OCI-LY7 (cell line): Measurements from ENCODE around the gene PARD3. TPM values are rescaled to one million over a fixed set of nuclear protein-coding genes. Genes with fewer than 3 reads are reported as not detected.

ENCODE experiments used
- BruUV-seq: library from RNA; stranded (reverse); fragments of 400-500 nt; replicated peaks from 2 replicates; lab custom pipeline; 2021; lab: Mats Ljungman, UMichigan
- CTCF ChIA-PET: fragments of 300-600 bp; sonication (Branson Sonifier 250); formaldehyde crosslinking; loops from one replicate; lab custom pipeline; 2022; ENCODE audit warnings: antibody characterized with exemption; ENCODE audit not compliant: unreplicated experiment; lab: Charles Lee
- POLR2A ChIA-PET: fragments of 300-600 bp; sonication (Branson Sonifier 250); formaldehyde crosslinking; loops from one replicate; lab custom pipeline; 2022; ENCODE audit warnings: antibody characterized with exemption; lab: Charles Lee
- DNase-seq: peaks from one replicate; pipeline ENCODE4 v3.0.0-alpha.2; 2015; ENCODE audit warnings: low spot score
- H2AFZ ChIP-seq: fragments of 200-600 bp; sonication (generic), shearing (Covaris generic); 2 replicates; pipeline ENCODE4 v1.6.1; 2014; ENCODE audit warnings: mild to moderate bottlenecking, antibody characterized with exemption, low read length, moderate library complexity
- H3K27ac ChIP-seq: fragments of 200-600 bp; sonication (generic); 2 replicates; pipeline ENCODE4 v1.5.1; 2014; ENCODE audit warnings: mixed run types, low read depth, mild to moderate bottlenecking, moderate library complexity, low read length, inconsistent platforms; ENCODE audit not compliant: poor library complexity, severe bottlenecking
- H3K36me3 ChIP-seq: fragments of 200-600 bp; sonication (generic); 2 replicates; pipeline ENCODE4 v1.6.1; 2014; ENCODE audit warnings: mild to moderate bottlenecking, antibody characterized with exemption, low read length, moderate library complexity, mixed read lengths; ENCODE audit not compliant: insufficient read depth
- H3K4me1 ChIP-seq: fragments of 200-600 bp; sonication (generic); 2 replicates; pipeline ENCODE4 v1.5.1; 2014; ENCODE audit warnings: mild to moderate bottlenecking, low read length; ENCODE audit not compliant: insufficient read depth, poor library complexity, severe bottlenecking
- H3K4me2 ChIP-seq: fragments of 200-600 bp; sonication (generic); 2 replicates; pipeline ENCODE4 v1.6.1; 2014; ENCODE audit warnings: mild to moderate bottlenecking, low read length
- H3K4me3 ChIP-seq: fragments of 200-600 bp; sonication (generic); 2 replicates; pipeline ENCODE4 v1.5.1; 2014; ENCODE audit warnings: mild to moderate bottlenecking, low read depth, low read length; ENCODE audit not compliant: poor library complexity, severe bottlenecking
- H3K79me2 ChIP-seq: fragments of 200-600 bp; sonication (generic); 2 replicates; pipeline ENCODE4 v1.6.1; 2016; ENCODE audit warnings: low read depth, mild to moderate bottlenecking, low read length, moderate library complexity, mixed read lengths; ENCODE audit not compliant: insufficient read depth
- H3K9me2 ChIP-seq: fragments of 200-600 bp; sonication (generic); 2 replicates; pipeline ENCODE4 v1.6.1; 2016; ENCODE audit warnings: mild to moderate bottlenecking, low read length, mixed read lengths; ENCODE audit not compliant: insufficient read depth
- H3K9me3 ChIP-seq: fragments of 200-600 bp; sonication (generic); 2 replicates; pipeline ENCODE4 v1.6.1; 2014; ENCODE audit warnings: mild to moderate bottlenecking, mixed run types, low read length, mixed read lengths
- H4K20me1 ChIP-seq: fragments of 200-600 bp; sonication (generic); 2 replicates; pipeline ENCODE4 v1.6.1; 2014; ENCODE audit warnings: mild to moderate bottlenecking, antibody characterized with exemption, low read length, moderate library complexity, mixed read lengths; ENCODE audit not compliant: insufficient read depth
- CTCF ChIP-seq: fragments of 200-600 bp; sonication (generic); conservative IDR thresholded peaks from 2 replicates; pipeline ENCODE4 v1.5.1; 2014; ENCODE audit warnings: mild to moderate bottlenecking, antibody characterized with exemption, low read length, moderate library complexity, mixed read lengths
- EZH2phosphoT487 ChIP-seq: fragments of 200-600 bp; sonication (generic); IDR thresholded peaks from 2 replicates; pipeline ENCODE4 v1.6.1; 2018; ENCODE audit warnings: low read depth, borderline replicate concordance, mild to moderate bottlenecking, mixed run types, antibody characterized with exemption, low read length, moderate library complexity, mixed read lengths
- intact Hi-C: fragments of 100-400 bp; cut with micrococcal nuclease; formaldehyde crosslinking; loops from one replicate; pipeline ENCODE4 v1.10.0; 2022; ENCODE audit not compliant: unreplicated experiment
- total RNA-seq, 2 experiments: library from RNA; depleted of rRNA in 1 of 2; stranded (reverse); fragments of >200 nt in 1 of 2; shearing (Covaris generic) in 1 of 2; gene quantifications; 2 replicates each; pipeline ENCODE4 v1.2.3, GENCODE V29; 2014 to 2022

PARD3 gene
- total RNA-seq, 2 experiments from 2014 or later: not detected

DNA sequence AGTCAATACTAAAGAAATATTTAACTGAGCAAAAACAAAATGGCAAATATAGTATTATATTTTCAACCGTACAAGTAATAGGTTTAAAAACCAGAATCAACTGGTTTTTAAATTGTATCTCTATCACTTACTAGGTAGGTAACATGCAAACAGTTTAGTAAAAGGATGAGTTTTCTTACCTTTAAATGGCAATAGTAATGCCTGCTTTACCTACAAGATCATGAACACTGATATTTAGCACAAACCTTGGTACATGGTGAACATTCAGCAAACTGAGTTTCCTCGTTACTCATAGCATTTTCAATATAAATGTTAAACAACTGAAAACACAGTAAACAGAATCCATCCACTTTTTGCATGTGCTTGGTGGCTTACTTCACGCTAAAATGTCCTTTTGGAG, 389.1 kb downstream of the PARD3 start:
- H3K9me2 ChIP-seq: no peaks in the 10 kb centered on the region
- no peaks in the 10 kb centered on the region for H3K4me1 ChIP-seq
- no peak overlapping the region for H3K27ac ChIP-seq
- TF ChIP-seq CTCF (no peak), EZH2phosphoT487 (no peak)
- DNase-seq: no peak
- no peak overlapping the region for H3K4me2 ChIP-seq
- no peaks in the 10 kb centered on the region for H4K20me1 ChIP-seq
- no TSS peak for BruUV-seq
- H3K36me3 ChIP-seq: no peaks in the 10 kb centered on the region
- intact Hi-C loops: no loop called here
- H3K4me3 ChIP-seq: no peak overlapping the region
- CTCF ChIA-PET: no interaction called here
- no peaks in the 10 kb centered on the region for H3K9me3 ChIP-seq
- H3K79me2 ChIP-seq: no peaks in the 10 kb centered on the region
- no peak overlapping the region for H2AFZ ChIP-seq
- POLR2A ChIA-PET: no interaction called here

GRCh38 chr10:34423673-34424625, 391.1 kb downstream of the PARD3 start:
- Histone ChIP-seq H2AFZ (no peak overlapping the region), H3K9me3 (no peaks in the 10 kb centered on the region), H3K9me2 (no peaks in the 10 kb centered on the region), H3K36me3 (no peaks in the 10 kb centered on the region), H3K79me2 (no peaks in the 10 kb centered on the region), H3K4me2 (no peak overlapping the region), H4K20me1 (no peaks in the 10 kb centered on the region), H3K4me1 (no peaks in the 10 kb centered on the region), H3K4me3 (no peak overlapping the region), H3K27ac (no peak overlapping the region)
- BruUV-seq: no TSS peak
- CTCF ChIA-PET: no interaction called here
- DNase-seq: no peak
- TF ChIP-seq CTCF: no peak
- TF ChIP-seq EZH2phosphoT487: no peak
- intact Hi-C loops: no loop called here
- POLR2A ChIA-PET: interaction anchor here (0.6 kb wide), 2 partner anchors 93 to 1674 kb away, joined by 3 read pairs; no protein-coding TSS in a partner anchor

GRCh38 chr10:34420795-34421194, 394.3 kb downstream of the PARD3 start:
- ChIA-PET POLR2A (no interaction called here), CTCF (no interaction called here)
- no peak for DNase-seq
- BruUV-seq: no TSS peak
- no peak overlapping the region for H3K27ac ChIP-seq
- H3K9me3 ChIP-seq: no peaks in the 10 kb centered on the region
- H3K4me1 ChIP-seq: no peaks in the 10 kb centered on the region
- intact Hi-C loops: no loop called here
- TF ChIP-seq CTCF (no peak), EZH2phosphoT487 (no peak)
- no peaks in the 10 kb centered on the region for H4K20me1 ChIP-seq
- no peaks in the 10 kb centered on the region for H3K9me2 ChIP-seq
- no peaks in the 10 kb centered on the region for H3K36me3 ChIP-seq
- no peak overlapping the region for H3K4me3 ChIP-seq
- no peak overlapping the region for H2AFZ ChIP-seq
- H3K4me2 ChIP-seq: no peak overlapping the region
- H3K79me2 ChIP-seq: no peaks in the 10 kb centered on the region
